Activated CD4-positive, alpha-beta T cell treated with anti-CD3 and anti-CD28 coated beads, Interleukin-2, Interleukin-4, amounts not matched to agents 100 ng/mL and 50 ng/mL, durations not matched to agents 16 hours and 8 hours (primary cell): ENCODE data around the gene CYP1A2.
"Not testable (repeated sequence)": the region's sequence is repeated elsewhere in the genome, so short reads cannot be mapped to it uniquely, and the experiment has no call there.

ENCODE experiments used
- DNase-seq: peaks from one replicate; pipeline ENCODE4 v3.0.0-alpha.2; 2020; ENCODE audit warnings: low spot score

Gene CYP1A2

DNA sequence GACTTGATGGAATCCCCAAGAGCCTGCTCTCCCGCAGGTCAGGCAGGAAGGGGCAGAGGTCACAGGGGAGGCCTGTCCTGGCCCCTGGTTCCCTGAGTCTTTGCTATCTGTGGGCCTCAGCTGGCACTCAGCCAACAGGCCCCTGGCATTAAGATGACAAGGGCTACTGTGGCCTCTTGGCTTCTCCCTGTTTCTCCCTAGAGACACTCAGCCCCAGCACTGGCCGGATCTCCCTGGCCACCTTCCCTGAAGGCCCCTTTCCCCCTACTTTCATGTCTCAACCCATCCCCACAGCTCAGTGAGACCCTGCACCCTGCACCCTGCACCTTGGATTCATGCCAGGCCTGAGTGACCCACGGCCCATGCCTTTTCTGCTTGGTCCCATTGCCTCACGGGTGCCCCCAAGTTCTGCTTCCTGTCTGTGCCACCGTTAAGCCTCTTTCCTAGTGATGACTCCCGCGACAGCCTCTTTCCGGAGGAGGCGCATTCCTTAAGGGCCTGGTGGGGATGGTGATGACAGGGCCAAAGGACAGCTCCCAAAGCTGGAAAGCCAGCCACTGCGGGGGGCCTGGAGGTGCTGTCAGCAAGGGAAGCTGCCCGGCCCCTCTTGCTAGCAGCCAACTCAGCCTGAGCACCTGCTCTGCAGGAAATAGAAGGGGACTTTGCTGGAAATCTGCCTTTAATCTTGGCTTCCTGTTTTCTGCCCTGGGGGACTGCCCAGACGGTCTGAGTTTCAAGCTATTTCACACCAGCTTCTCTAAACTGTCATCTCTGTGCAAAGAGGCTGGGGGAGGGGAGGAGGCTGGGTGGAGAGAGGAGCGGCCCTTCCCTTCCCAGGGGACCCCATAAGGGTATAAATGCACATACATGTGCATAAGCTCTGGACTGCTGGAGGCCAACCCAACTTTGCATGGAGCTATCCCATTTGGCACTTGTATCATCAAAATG, 28.4 kb downstream of the CYP1A2 start:
- DNase-seq: peak; percentile 85

DNA sequence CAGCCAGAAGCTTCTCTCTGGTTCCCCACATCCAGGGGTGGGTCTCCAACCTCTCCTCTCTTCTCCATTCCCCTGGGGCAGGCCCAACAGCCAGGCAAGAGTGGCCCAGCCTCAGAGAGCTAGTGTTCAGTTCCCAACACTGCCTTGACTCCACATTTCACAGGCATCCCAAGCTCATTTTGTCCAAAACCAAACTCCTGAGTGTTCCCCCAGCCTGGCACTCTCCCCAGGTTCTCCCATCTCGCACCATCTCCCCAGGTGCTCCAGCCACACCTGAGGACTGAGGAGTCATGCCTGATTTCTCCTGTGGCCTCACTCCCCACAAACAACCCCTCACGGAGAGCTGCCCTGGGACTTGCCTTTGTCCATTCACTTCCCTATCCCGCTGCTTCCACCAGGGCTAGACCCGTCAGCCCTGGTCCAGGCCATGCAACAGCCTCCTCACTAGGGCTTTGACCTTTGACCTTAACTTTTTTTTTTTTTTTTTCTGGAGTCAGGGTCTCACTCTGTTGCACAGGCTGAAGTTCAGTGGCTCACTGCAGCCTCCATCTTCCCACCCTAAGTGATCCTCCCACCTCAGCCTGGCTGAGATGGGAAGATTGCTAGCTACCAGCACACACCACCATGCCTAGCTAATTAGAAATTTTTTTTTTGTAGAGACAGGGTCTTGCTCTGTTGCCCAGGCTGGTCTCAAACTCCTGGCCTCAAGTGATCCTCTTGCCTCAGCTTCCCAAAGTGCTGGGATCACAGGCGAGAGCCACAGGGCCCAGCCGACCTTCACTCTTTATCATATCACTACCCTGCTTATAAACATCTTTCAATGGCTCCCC, 29.3 kb downstream of the CYP1A2 start:
- no peak for DNase-seq

- no peak for DNase-seq
These were observed 29.9 kb downstream of the CYP1A2 start for GRCh38 chr15:74778599-74778970.

- DNase-seq: no peak
These were observed 30.6 kb downstream of the CYP1A2 start for GRCh38 chr15:74779162-74779648.

GRCh38 chr15:74780523-74781430, 32.1 kb downstream of the CYP1A2 start:
- peak; percentile 79 for DNase-seq

- peak; percentile 81 for DNase-seq
These were observed 33.0 kb downstream of the CYP1A2 start, which contains the start of gene CSK for GRCh38 chr15:74781431-74782258. TSS of gene CSK (plus strand) at chr15:74782080. CDS start at chr15:74798298, 16,218 bp downstream.

GRCh38 chr15:74782259-74783071, 33.8 kb downstream of the CYP1A2 start:
- no peak for DNase-seq

DNA sequence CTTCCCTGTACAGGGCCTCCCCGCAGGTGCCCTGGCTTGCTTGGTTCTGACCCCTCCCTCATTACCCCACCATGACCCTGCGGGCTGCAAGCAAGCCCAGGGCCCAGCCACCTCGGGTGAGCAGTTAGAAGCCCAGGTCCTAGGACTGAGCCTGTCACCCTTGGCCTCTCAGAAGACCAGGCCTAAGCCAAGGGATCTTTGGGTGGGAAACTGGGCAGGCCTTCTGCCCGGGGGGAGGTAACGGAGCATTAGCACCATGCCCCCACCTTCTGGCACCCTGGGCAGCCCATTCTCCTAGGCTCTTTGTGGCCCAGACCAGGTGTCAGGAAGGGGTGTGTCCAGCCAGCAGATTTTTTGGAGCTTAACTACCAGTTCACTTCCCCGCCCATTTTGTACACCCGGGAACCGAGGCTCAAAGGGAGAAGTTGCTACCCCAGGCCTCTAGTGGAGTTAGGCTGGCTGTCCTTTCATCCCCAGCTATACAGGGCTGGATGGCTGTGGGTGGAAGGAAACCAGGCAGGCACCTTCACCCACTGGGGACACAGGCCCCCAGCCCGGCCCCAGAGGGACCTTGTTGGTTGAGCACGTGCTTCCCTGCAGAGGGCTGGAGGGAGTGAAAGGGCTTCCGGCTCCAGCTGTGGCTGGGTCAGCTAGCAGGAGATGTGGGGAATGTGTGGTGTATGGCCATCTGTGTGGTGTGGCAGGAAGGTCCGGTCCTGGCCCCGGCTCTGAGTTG, 34.6 kb downstream of the CYP1A2 start:
- peak; percentile 68 for DNase-seq

- DNase-seq: no peak
These were observed 35.1 kb downstream of the CYP1A2 start for GRCh38 chr15:74783808-74784175.

DNA sequence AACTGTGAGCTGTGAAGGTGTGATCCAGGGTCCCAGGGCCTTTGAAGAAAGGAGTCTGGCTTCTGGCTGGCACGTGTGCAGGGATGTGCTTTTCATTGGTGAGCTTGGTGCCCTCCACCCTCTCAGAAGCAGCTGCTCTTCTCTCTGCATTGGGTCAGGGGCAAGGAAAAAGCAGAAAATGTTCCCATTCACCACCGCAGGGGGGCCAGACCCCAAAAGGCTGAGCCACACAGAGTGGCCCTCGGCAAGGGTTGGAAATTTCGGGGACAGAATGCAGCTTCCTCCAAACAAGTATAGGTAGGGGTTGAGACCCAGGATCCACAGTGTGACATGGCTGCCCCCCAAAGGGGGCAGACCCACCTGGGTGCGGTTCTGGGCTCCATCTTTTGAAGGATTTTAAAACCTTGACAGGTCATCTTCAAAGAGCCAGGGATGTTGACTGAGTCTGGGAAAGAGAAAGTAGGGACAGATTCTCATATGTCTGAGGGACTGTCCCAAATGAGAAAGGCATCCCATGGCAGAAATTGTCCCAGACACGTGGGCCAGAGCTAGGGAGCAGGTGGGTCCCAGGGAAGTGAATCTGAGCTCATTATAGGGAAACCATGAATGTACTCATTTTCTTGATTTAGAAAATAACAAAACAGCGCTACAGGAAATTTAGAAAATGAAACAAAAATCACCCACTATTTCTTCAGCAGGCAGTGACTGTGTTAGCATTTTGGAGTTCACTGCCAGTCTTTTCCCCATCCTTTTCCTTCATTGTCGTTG, 36.0 kb downstream of the CYP1A2 start:
- no peak for DNase-seq

DNA sequence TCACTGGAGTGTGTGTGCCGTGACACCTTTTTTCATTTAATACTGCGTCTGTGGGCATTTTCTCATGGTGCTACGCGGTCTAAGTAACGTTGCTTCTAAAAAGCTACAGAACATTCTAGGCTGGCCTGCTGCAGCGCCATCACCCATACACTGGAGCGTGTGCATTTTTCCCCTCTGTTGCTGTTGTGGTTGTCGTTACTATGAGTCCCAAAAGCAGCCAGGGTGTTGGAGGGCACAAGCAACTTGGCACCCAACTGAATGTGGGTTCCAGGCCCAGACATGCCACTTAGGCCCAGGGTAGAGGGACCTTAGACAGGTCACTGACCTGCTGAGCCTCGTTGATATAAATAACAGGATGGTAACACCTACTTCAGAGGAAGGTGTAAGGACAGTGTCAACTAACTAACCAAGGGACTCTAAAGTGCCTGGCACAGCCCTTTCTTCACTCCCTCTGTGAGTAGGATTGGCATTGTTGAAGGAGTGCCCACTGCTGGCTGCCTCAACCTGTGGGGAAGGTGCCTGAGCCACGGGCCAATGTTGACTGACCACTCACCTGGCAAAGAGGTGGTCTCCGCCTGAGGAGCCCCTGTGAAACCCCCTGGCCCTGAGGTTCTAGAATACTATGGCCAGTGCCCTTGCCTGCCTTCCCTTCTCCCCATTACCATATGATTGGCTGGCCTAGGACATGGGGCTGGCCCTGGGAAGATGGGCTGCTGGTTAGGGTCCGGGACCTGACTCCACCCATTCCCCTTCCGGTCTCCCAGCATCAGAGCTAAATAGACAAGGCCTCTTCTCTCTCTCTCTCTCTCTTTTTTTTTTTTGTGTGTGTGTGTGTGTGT, 36.8 kb downstream of the CYP1A2 start:
- peak; percentile 73 for DNase-seq

- not testable (repeated sequence) for DNase-seq
These were observed 37.4 kb downstream of the CYP1A2 start for GRCh38 chr15:74786081-74786480.

- no peak for DNase-seq
These were observed 38.0 kb downstream of the CYP1A2 start for GRCh38 chr15:74786551-74787165.

DNA sequence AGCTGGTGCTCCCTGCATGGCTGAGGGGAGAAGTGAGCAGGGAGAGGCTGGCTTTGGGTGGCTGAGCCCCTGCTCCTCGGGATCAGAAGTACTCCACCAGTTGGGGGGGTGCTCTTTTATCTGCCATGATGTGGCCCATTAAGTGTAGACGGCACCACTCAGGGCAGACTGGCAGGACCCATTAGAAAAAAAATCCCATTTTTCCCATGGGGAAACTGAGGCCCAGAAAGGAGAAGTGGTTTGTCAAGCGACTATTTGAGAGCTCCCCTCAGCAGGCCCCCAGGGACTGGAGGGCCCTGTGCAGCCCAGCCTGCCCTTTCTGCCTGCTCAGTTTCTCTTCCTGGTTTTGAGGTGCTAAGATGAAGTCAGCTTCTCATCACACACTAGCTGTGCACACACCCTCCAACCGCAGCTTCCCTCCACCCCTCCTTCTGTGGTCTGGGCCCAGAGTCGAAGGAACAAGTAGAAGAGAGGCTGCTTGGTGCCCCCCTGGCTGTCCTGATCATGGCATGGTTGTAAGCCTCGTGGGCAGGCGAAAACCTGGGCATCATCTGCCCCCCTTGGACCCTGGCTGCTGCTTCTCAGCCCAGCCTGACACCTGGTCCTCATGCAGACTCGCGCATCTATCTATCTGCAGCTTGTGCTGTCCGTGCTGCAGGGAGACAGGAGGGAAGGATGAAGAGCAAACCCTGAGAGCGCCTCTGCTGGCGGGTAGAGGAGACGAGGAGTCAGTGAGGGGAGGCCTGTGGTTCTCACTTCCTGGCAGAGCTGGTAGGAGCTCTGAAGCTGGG, 38.8 kb downstream of the CYP1A2 start:
- peak; percentile 95 for DNase-seq

- DNase-seq: no peak
These were observed 39.5 kb downstream of the CYP1A2 start for GRCh38 chr15:74788042-74788682.
